NCI-H2107 treated with DMSO at 0.1 percent for 48 hours (cell line): ENCODE measurements around the gene FAM222A.
"Not testable (repeated sequence)": the region's sequence is repeated elsewhere in the genome, so short reads cannot be mapped to it uniquely, and the experiment has no call there.

Experiments used
- DNase-seq: peaks from one replicate; lab custom pipeline; 2025; ENCODE audit not compliant: unreplicated experiment; lab: John Stamatoyannopoulos, UW

FAM222A gene

GRCh38 chr12:109693653-109694600 lies 19.7 kb upstream of the FAM222A start:
- no peak for DNase-seq

- not testable (repeated sequence) for DNase-seq
Observed at GRCh38 chr12:109694629-109695028, 19.0 kb upstream of the FAM222A start.

DNA sequence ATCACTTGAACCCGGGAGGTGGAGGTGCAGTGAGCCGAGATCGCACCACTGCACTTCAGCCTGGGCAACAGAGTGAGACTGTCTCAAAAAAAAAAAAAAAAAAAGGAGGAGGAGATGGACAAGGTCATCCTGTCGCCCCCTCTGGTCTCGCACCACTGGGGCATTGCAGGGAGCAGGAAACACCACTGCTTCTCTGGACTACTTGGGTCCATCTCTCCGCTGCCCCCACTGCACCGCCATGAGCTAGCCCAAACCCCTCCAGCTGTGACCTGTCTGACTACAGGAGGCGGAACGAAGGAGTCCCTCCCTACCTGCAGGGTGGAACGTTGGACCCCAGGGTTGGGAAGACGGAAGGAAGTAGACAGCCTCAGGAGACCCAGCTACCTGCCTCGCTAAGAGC lies 18.2 kb upstream of the FAM222A start:
- DNase-seq: no peak

GRCh38 chr12:109695961-109696461 lies 17.6 kb upstream of the FAM222A start:
- DNase-seq: no peak

DNA sequence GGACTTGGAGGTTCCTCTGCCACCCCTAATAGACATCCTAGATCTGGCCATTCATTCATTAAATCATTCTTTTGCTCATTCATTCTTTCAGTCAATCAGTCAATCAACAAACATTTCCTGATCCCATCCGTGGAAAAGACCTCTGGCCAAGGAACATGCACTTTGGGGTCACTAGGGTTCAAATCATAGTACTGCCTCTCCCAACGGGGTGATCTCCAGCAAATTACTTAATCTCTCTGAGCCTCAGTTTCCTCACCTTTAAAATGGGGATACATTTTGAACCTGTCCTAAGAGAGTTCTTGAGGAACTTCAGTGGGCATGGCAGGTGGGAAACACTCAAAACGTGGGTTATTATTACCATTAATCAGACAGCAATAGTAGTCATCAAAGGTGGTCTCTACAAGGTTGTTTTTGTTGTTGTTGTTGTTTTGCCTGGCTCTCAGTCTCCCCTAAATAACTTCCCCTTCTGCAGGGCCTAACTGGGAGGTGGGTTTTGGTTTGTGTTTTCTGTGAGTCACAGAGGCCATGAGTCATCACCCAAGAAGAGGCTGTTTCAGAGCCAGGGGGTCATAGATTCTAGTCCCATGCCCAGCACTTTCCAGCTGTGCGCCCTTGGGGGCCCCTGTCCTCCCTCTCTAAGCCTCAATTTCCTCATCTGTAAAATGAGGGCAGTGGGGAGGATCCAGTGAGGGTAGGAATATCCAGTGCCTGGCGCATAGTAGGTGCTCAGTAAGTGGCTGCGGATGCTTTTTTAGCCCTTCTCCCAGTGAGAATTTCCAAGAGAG lies 16.9 kb upstream of the FAM222A start:
- DNase-seq: no peak

DNA sequence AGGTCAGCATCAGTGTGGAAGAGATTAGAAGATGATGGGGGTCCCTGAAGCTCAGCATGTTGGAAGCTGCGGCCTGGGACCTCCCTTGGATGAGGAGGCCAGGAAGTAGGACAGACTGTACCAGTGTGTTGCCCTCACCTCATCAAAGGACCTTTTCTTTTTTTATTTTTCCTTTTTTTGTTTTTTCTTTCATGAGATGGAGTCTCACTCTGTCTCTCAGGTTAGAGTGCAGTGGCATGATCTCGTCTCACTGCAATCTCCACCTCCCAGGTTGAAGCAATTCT lies 16.4 kb upstream of the FAM222A start:
- no peak for DNase-seq

- no peak for DNase-seq
Observed at GRCh38 chr12:109697877-109698468, 15.7 kb upstream of the FAM222A start.

DNA sequence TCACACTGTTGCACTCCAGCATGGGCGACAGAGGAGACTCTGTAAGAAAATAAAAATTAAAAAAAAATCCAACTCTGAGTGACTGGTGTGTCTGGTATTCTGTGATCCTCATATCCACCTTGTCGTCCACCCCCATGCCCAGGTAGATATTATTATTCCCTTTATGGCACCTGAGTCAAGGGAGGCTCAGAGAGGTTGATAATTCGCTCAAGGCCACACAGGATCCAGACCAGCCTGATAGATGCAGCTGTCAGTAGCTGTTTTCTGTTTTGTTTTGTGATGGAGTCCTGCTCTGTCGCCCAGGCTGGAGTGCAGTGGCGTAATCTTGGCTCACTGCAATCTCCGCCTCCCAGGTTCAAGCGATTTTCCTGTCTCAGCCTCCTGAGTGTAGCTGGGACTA lies 14.8 kb upstream of the FAM222A start:
- DNase-seq: no peak

GRCh38 chr12:109701064-109701463 lies 12.6 kb upstream of the FAM222A start:
- no peak for DNase-seq

GRCh38 chr12:109702111-109702841 lies 11.3 kb upstream of the FAM222A start:
- DNase-seq: no peak

GRCh38 chr12:109703684-109704083 lies 9.9 kb upstream of the FAM222A start:
- no peak for DNase-seq

DNA sequence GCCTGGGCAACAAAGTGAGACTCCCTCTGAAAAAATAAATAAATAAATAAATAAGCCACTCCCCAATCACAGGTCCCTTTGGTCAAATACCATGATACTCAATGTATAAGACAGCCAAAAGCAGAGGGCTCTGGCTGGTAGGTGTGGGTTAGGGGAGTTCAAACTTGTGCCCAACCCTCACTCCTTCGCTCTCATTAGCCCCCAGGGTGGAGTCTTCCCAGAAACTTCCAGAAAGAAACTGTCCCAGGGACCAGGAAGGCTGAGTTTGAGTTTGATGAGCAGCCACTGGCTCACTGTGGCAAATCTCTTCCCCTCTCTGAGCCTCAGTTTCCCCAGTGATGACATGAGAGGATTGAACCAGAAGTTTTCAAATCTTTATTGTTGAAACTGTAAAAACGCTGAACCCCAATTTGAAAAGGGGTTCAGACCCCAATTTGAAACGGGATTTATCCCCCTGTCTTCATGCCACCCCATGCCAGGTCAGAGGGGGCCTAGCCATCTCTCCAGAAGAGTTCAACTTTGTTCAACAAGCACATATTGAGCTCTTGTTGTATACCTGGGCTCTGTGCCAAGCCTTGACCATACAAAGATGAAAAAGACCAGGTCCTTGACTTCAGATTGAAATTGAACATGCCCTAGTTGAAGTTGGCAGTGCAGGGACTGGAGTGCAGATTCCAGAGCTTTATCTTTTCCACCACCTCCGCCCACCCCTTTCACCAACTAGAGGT lies 9.1 kb upstream of the FAM222A start:
- DNase-seq: no peak

DNA sequence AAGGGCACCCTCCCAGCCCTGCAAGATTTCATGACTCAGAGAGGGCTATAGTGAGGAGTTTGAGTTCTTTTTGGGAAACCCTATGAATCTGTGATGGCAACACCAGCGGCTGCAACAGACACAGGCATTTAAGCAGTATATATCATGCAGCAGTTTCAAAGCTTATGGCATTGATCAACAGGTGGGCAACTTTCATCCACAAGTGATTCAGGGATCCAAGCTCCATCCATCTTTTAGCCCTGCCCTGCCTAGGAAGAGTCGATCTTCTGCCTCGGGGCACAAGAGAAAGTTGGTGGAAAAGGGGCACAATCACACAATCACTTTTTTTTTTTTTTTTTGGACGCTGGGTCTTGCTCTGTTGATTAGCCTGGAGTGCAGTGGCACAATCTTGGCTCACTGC lies 8.3 kb upstream of the FAM222A start:
- no peak for DNase-seq

DNA sequence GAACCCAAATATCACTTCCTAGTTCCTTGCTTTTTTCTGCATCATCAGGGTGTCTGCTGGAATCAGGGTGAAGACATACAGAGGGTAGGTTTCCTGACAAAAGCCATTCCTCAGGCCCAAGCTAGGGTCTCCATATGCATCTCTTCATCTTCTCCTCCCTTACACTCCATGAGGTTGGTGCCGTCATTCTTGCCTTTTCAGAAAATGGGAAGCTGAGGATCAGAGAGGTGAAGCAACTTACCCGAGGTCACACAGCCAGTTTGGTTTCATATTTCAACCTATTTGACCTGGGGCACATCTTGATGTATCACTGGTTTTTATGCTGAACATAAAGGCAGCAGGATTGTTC lies 7.3 kb upstream of the FAM222A start:
- DNase-seq: no peak

DNA sequence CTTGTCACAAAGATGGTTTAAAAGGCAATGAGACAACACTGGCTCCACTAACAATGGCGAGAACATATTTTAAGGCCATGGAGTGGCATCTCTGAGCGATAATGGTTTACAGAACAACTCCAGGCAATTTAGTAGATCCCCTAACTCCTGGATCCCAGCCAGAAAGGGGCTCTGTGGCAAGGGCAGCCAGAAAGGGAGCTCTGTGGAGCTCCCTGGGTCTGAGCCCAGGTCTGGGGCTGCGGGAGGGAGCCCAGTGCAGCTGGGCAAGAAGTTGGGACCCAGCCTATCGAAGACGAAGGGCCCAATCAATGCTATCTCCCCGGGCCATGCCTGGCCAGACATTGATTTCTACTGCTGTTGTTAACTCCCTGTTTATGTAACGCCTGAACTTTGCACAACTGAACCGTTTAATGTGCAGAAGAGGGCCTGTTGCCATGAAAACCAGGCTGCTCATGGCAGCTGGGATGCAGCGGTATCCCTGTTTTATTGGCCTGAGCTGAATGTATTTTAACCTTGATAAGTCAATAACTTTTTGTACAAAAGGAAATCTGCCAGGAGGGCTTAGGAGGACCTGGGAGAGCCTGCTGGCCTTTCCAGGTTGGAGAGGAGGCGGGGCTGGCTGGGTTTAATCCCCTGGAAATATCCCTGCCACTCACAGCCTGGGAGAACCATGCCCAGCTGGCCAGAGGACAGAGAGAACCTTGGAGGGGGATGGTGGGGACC lies 6.7 kb upstream of the FAM222A start:
- no peak for DNase-seq

DNA sequence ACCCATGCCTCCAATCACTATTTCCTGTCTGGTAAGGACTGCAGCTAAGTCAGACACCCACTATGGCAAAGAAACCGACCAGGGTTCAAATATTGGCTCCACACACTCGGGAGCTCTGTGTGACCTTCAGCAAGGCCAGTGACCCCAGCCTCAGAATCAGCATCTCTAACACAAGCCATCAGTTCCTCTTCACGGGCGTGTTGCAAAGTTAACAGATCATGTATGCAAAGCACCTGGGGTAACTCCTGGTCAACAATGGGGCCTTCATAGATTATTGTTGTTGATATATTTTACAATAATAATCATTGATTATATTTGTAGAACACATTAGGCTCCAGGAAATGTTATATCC lies 6.2 kb upstream of the FAM222A start:
- no peak for DNase-seq

DNA sequence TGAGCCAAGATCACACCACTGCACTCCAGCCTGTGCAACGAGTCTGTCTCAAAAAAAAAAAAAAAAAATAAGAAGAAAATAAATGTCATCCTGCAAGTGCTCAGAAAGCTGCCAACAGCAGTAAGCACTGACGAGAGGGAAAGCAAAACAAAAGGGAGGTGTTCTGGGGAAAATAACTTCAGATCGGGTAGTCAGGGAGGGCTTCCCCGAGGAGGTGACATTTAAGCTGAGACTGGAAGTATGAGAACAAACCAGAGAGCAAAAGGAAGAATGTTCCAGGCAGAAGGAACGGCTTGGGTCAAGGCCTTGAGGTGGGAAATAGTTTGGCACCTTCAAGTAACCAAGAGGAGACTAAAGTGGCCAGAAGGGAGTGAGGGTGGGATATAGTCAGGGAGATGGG lies 4.7 kb upstream of the FAM222A start:
- no peak for DNase-seq

DNA sequence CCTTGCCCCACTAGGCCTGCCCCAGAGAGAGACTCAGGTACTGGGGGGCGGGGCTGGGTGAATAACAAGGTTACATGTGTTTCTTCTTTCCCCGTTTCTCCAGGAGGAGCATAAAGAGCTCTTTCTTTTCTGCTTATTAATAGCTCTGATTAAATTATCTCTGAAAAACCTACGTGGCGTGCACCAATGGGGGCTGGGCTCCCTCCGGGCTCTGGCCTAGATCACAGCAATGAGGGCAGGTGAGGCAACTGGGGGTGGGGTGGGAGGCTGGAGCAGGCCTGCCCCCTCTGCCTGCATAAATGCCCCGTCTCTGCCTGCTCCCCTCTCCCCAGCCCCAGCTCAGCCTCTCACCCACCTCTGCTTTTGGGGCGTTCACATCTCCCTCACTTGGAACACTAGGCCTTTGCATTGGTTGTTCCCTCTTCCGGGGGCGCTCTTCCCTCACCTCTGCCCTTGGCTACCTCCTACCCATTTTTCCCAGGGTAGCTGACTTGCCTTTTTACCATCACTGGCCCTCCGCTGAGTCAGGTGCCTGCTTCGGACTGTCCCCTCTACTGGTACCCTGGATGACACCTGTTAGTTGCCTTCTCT lies 4.1 kb upstream of the FAM222A start:
- no peak for DNase-seq

DNA sequence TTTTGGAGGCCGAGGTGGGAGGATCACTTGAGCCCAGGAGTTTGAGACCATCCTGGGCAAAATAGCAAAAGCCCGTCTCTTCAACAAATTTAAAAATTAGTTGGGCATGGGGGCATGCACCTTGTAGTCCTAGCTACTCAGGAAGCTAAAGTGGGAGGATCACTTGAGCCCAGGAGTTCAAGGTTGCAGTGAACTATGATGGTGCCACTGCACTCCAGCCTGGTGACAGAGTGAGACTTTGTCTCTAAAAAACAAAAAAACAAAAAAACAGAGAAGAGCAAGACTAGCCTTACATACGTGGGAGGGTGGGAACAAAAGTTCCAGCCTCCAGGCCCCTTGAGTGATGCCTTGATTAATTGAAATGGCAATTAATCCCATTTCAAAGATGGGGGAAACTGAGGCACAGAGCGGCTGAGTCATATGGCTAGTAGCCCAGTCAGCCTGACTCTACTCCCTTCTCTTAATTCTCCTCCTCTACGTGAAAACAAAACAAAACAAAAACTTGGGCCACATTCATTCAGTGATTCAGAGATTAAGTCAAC lies 3.3 kb upstream of the FAM222A start:
- no peak for DNase-seq
